Measurements from ENCODE around the gene ZC3H12C.

ZC3H12C gene

DNA sequence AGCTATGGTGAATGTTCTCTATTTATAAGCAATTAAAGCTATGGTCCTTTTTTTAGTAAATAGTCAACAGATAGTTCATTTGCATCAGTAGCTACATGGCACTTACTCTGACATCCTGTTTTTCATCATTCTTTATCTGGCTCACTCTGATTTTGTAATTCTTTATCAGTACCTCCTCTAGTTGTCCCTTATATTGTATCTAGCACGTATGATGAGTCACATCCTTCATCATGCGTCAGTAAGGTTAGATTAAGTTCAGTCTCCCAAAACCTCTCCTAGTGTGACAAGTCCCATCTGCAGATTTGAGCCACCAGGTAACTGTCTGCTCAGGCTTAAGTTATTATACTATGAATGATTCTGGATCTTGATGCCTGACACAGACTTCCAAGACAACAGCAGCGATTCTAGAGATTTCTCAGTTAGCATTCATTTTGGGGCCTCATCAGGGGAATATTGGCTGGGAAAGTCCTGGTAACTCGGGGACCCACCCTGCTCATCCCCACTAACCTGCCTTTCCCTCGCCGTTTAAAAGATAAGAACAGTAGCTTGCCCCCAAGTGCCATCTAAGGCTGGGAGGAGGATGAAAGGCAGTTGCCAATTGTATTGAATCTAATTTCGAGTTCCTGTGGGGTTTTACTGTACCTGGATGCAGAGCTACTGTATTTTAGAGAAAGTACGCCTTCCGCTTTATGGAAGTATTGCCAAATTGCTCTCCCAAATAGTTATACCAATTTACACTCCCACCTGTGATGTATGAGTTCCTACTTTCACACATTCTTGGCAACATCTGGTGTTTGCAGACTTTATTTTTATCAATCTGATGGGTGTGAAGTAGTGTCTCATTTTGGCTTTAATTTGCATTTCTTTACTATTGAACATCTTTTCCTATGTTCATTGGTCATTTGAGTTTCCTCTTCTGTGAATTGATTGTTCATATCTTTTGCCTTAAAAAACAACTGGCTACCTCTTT is 55.9 kb downstream of the ZC3H12C start:
- no peak for DNase-seq (ENCODE audit: low read depth in 2 of 2)

DNA sequence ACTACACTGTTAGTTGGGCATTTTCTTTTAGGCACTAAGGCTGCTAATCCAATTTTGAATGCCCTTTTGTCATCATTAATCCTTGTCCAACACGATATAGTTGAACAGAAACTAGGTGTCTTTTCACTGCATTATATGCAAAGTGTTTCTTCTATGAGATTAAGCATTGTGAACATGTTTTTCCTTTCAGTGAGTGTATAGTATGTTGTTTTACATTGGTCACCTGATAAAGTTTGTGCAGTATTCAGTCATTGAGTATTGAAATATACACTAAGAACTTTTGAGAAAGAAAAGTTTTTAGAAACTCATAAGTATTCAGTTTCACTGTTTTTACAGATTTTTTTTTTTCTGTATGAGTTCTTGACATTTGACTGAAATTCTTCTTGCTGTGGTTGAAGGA is 59.0 kb downstream of the ZC3H12C start:
- DNase-seq (ENCODE audit: low read depth in 2 of 2), result no peak

DNA sequence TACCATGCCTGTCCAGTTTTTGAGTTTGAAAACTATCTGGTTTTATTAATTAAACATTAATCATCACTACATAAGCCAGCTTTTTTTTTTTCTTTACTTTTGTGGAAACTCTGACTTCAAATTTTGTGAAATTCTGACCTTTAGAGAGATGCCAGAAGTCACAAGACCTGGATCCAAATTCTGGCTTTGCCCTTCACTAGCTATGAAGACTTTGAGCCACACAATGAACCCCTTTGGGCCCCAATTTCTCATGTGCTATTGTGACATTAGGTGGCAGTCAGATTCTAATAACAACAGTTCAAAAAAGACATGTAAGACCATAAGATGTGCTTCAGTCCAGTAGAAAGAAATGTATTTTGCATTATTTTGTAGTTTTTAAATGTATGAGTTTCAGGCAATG is 60.3 kb downstream of the ZC3H12C start:
- DNase-seq (ENCODE audit: low read depth in 2 of 2), result no peak

DNA sequence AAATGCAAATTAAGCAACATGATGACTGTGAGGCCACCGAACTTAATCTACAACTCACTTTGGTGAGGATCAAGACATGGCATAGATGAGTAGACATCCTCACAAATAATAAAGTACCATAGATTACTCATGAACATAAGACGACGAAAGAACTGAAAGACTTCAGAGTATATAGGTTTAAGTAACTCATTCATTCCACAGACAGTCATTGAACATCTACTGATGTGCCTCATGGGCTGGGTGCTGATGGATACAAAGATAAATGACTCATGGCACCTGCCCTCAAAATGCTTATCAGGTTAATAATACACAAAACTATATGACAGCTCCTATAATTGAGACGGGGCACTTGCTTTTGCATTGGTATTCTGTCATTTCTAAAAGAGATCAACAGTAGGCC is 63.3 kb downstream of the ZC3H12C start:
- DNase-seq (ENCODE audit: low read depth in 2 of 2), result no peak

DNA sequence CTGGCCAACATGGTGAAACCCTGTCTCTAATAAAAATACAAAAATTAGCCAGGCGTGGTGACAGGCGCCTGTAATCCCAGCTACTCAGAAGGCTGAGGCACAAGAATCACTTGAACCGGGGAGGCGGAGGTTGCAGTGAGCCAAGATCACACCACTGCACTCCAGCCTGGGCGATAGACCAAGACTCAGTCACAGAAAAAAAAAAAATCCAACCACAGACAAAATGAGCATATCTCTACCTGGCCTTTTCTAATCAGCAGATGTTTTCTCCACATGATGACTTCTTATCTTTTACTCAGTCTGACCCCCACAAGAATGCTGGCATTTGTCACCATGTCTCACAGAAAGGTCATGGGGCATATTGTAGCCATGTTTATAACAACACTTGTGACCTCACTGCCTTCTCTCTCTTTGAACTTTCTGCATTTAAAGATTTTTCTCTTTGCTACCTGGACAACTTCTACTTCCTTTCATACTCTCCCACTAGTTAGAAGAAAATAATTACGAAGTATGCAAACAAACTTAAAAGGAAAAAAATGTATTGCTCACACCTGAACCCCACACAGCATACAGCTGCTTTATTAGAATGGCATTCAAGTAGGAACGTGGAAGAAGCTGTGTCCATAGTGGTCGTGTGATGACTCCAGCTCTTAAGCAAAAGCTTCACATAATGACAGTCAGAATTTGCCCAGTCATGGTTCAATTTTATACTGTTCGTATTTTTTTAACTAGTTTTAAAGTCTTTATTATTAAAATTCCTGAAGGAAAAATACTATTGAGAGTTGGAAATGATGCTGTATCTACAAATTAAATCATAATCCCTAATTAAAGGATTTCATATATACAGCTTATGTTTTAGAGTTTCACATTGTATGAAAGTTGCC is 65.4 kb downstream of the ZC3H12C start:
- no peak for DNase-seq (ENCODE audit: low read depth in 2 of 2)

DNA sequence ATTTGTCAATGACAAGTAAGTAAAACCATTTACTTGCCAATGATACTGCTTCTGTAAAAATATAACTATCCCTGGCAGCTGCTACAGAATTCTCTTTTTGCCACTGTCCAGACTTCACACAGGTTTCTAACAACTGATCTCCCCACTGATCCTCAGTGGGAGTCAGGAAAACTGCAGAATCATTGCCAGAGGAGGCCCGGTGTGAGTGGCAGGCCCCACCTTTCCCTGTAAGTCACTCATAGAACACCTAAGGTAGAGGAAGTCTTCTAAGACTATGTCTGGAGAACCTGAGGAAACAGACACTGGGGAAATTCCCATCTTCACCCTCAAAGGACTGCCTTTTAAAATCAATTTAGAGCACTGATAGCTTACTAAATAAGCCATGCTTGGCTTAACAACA is 66.3 kb downstream of the ZC3H12C start:
- no peak for DNase-seq (ENCODE audit: low read depth in 2 of 2)

DNA sequence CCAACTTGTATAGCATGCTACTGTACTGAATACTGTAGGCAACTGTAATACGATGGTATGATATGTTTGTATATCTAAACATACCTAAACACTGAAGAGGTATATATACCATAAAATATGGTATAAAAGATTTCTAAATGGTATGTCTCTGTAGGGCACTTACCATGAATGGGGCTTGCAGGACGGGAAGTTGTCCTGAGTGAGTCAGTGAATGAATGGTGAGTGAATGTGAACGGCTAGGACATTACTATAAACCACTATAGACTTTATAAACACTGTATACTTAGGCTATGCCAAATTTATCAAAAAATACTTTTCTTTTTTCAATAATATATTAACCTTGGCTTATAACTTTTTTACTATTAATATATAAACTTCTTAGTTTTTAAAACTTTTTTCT is 66.8 kb downstream of the ZC3H12C start:
- no peak for DNase-seq (ENCODE audit: low read depth in 2 of 2)

DNA sequence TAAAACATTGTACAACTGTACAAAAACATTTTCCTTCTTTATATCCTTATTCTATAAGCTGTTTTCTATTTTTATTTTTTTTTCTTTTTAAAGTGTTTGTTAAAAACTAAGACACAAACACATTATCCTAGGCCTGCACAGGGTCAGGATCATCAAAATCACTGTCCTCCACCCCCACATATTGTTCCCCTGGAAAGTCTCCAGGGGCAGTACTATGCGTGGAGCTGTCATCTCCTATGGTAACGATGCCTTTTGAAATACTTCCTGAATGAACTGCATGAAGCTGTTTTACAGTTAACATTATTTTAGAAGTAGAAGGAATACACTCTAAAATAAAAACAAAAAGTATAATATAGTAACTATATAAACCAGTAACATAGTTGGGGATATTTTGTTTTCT is 67.2 kb downstream of the ZC3H12C start:
- DNase-seq (ENCODE audit: low read depth in 2 of 2), result no peak

DNA sequence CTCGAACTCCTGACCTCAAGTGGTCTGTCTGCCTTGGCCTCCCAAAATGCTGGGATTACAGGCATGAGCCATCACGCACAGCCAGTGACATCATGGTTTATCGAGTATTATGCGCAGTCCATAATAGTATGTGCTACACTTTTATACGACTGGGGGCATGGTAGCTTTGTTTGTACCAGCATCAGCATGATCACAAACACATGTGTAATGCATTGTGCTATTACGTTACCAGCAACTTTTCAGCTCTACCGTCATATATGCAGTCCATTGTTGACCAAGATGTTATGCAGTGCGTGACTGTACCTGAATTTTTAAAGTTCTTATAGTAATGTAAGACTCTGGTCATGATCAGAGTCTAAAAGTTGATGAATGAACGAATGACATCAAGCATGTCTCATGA is 67.9 kb downstream of the ZC3H12C start:
- DNase-seq (ENCODE audit: low read depth in 2 of 2), result no peak

DNA sequence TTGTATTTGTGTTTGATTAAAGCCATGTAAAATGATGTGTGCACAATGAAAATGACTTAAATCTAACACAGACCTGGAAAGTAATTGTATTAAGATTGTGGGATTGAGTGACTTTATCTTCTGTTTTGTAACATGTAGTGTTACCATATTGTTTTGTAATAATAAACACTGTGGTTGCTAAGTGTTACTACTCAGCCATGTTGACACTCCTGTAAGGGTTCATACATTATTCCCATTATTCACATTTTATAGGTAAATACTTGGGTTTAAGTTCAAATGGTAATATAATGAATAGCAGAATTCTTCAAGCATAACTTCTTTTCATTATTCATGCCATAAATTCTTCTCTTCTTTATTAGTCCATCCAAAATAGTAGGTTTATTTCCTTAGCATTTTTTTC is 69.0 kb downstream of the ZC3H12C start:
- no peak for DNase-seq (ENCODE audit: low read depth in 2 of 2)

DNA sequence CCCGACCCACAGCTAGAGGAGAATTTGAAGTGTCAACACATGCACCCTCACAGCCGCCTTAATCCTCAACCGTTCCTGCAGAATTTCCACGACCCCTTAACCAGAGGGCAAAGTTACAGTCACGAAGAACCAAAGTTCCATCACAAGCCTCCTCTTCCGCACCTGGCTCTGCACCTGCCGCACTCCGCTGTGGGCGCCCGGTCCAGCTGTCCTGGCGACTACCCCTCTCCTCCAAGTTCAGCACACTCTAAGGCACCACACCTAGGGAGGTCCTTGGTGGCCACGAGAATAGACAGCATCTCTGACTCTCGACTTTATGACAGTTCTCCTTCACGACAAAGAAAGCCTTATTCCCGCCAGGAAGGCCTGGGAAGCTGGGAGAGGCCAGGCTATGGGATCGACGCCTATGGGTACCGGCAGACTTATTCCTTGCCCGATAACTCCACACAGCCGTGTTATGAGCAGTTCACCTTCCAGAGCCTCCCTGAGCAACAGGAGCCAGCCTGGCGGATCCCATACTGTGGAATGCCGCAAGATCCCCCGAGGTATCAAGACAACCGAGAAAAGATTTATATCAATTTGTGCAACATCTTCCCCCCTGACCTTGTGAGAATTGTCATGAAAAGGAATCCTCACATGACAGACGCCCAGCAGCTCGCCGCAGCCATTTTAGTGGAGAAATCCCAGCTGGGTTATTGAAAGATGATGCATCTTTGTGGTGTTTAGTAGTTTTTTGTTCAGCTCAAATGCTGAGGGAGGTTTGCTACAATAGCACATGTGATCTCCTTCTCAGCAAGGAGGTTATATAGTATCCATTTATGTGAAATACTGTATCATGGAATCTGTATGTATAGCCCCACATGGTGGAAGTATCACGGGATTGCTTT is 72.1 kb downstream of the ZC3H12C start:
- DNase-seq (ENCODE audit: low read depth in 2 of 2), result no peak

DNA sequence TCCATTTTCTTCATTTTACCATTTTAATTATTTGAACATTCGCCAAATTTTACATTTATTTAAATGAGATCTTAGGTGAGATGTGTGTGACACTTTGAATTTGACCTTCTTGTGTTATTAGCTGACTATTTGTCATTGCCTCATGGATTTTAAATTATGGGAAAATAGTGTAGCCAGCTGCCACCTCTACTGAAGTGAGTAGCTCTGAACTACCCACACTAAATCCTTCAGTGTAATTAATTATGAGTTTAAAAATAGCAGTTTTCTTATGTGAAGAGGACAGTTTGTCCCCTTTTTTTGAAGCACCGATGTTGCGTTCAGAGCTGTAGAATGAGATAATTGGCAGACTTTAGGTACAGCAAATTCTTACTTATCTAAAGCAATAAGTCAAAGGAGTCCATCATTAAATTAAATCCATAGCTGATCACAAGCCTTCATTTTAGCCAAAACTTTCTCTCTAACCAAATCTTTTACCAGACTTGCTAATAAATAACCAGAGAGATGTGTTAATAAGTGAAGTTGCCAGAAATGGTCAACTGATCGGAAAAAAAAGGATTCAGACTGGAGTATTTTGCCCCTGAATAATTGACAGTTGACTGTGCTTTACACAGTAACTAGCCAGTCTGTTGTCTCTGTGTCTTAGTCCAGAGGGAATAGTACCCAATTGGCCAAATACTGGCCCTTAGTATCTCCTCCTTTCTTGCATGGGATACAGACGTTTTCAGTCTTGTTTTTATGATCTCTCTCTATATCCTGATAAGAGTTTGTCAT is 75.0 kb downstream of the ZC3H12C start:
- no peak for DNase-seq (ENCODE audit: low read depth in 2 of 2)

DNA sequence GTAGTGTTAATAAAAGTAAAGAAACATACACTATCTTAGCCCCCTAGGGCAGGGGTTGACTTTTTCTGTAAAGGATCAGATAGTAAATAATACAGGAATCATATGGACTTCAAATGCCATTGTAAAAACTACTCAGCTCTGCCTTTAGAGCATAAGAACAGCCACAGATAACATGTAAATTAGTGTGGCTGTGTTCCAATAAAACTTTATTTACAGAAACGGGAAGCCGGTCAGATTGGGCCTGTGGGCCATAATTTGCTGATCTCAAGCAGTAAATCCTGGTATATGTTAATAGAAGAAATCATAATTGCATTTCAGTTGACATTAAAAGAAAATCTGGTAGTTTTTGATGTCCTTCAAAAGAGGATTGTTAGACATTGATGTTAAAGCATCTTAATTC is 76.5 kb downstream of the ZC3H12C start:
- DNase-seq (ENCODE audit: low read depth in 2 of 2), result no peak

DNA sequence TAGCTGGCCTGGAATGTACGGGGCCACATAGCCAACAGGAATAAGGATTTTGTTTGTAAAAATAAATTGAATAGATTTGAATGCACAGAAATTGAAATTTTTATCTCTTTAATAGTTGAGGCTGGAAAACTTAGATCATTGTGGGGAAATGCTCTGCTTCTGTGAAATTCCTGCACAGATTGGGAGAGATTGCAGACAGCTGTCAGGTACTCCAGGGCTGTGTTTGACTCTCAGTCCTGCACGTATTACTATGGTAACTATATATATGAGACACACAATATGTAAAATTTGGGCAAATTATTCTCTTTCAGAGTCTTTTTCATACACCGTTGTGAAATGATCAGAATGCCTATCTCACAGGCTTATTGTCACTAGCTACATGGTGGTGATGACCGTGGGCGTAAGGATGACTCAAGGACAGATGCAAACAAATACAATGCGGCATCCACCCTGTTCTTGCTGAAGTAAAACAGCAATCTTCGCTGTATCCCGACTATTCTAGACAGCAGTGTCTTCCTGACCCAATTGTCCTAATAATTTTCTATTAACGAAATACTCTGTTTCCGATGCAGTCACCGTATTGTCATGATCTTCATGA is 79.4 kb downstream of the ZC3H12C start:
- DNase-seq (ENCODE audit: low read depth in 2 of 2), result no peak

DNA sequence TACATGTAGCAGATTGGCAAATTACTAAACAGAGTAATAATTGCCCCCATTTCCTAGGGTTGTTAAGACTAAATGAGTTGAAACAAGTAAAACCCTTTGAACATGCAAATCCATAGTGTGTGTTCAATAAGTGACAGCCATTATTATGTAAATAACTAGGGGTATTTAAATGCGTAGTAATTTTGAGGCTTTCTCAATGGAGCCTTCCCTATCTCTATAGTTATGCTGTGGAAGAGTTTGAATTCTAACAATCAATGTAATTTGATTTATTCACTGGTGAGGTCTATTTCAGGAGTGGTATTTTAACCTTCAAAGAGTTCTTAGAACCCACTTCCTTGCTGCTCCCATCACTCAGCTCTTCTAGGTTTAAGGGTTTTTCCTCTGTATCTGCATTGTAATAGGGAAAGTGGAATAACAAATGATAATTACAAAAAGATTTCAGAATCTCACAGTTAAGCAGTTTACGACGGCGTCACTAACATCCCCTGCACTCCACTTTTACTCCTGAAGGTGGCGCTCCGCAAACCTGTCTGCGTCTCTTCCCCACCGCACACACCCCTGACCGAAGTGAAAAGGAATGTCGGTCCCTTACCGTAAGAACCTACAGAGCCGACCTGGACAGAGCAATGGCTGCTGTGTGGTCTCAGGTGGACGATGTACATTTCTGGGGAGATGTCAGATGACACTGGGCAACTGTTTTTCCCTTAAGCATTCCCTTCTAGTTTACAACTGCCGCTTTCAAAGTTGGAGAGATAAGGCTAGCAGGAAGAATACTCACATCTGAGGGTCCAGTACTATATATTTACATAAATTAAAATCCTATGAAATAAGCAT is 80.8 kb downstream of the ZC3H12C start:
- peak; percentile 22 to 68 for DNase-seq (ENCODE audit: low read depth in 2 of 2)

DNA sequence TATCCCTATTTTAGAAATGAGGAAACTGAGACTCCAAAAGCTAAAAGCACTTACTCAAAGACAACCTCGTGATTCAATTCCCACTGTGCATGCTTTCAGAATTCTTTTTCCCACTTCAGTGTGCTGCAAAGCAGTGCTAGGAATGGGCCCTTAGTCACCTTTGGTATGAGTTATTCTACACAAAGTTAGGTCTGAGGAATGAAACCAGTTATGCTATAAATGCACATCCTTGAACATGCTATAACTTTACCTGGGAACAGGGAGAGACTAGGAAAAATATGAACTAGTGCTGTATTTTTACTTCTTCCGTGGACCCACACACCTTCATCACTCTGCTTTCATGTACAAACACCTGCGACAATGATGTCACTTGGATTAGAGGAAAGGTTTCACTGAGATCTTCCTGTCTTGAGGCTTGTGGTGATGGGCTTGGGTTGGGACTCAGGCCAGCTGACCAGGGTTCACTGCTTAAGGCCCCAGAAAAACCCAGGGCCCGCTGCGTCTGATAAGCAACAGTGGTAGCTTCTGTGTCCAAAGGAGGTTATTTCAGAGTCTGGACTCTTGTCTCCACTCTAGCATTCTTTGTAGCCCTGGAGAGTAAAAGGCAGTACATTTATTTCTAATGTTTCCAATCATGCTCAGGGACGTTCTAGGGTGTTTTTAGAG is 81.6 kb downstream of the ZC3H12C start:
- no peak for DNase-seq (ENCODE audit: low read depth in 2 of 2)

DNA sequence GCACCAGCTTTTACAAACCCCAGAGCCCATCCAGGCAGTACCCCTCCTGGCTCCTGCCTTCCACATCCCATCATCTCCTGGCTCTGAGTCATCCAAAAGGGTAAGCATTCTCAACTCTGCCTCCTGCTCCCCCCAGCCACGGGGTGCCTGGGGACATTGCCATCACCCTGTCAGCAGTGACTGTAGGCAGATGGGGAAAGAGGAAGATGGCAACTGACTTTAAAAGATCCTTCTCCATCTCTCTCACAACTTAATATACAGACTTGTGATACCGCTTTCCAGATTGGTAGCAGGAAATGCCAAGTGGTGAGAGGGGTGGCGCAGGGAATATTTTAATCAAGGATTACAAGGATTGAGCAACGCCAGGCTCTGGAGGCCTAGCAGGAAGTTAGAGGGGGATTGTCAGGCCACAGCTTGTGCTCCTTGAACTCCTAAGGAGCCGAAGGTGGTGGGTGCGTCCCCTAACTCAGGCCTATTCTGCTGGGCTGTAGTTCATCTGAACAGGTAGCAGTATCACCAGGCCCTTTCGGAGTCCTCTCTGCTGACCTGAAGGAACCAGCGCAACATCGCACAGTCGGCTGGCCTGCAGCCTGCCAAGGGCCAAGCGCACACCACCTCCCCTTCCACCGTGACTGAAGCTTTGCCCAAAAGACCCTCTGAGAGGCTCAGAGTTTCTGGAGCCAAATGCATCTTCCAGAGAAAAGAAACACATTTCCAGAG is 83.3 kb downstream of the ZC3H12C start:
- DNase-seq (ENCODE audit: low read depth in 2 of 2), result no peak

DNA sequence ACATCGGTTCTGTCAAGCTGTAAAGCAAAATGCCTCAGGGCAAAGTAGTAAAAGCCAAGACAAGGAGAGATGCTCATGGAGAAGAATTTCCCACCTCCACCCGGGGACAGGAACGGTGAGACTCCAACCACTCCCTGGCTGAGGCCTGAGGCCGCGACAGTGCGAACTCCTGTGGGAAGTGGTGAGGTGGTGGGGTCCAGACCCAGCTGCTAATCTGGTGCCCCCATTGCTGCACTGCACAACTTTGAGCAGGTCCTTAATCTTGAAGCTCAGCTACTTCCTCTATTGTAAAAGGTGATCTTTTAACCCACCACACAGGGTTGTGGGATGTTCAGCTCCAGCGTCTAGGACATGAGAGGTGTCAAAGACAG is 83.9 kb downstream of the ZC3H12C start:
- no peak for DNase-seq (ENCODE audit: low read depth in 2 of 2)

DNA sequence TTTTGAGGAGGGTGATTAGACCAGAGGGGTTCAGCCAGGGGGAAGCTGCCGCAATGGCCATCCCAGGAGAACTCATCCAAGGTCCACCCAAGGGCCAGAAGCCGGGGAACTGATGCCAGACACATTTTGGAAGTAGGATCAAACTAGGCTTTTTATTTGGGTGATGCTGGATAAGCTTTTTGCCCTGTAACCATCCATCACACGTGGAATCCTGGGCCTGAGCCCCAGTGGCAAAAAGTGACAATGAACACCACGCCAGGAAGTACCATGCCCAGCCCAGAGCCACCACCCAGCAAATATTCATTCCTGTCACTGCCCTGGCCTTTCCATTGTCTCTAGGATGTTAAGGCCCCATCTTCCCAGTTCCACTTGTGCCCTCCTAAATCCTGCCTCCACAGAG is 85.9 kb downstream of the ZC3H12C start:
- DNase-seq (ENCODE audit: low read depth in 2 of 2), result no peak
